ENCODE data around the gene TIAL1. TPM values are rescaled to one million over a fixed set of nuclear protein-coding genes. Genes with fewer than 3 reads are reported as not detected.

TIAL1 gene
- total and polyA plus RNA-seq, 2 experiments from 2014 or later = 92.6 to 131 TPM

- Histone ChIP-seq H4K20me1 (replicated peaks; ENCODE audit: insufficient read depth) (no peaks in the 10 kb centered on the region), H3K4me3 (no peak overlapping the region), H3F3A (replicated peaks; ENCODE audit: low read depth) (no peaks in the 10 kb centered on the region), H2AFZ (0 out of 2 replicates have a peak overlapping the region, but pooled peaks have one; percentile 38), H3K27me3 (ENCODE audit: insufficient read depth) (no peaks in the 10 kb centered on the region), H3K27ac (ENCODE audit: low read depth) (no peak overlapping the region), H3K4me2 (no peak overlapping the region), H3K9me2 (ENCODE audit: insufficient read depth) (no peaks in the 10 kb centered on the region), H3K36me3 (ENCODE audit: insufficient read depth) (no peaks in the 10 kb centered on the region), H3K4me1 (ENCODE audit: insufficient read depth) (no peaks in the 10 kb centered on the region; the same call in 1 of the 2 replicates), H3K79me2 (replicated peaks; ENCODE audit: insufficient read depth) (no peaks in the 10 kb centered on the region)
- Mint-ChIP-seq H3K27ac (no peak overlapping the region), H3K27me3 (ENCODE audit: insufficient read depth, low read depth, poor library complexity) (peaks cover 2% of the 10 kb centered on the region), H3K9me3 (peaks cover 11% of the 10 kb centered on the region; the same call in 2 of the 3 replicates), H3K36me3 (ENCODE audit: low read depth) (no peaks in the 10 kb centered on the region), H3K4me1 (peaks cover 4% of the 10 kb centered on the region; the same call in 2 of the 3 replicates), H3K4me3 (no peak overlapping the region)
- ATAC-seq = no peak
- no peak for DNase-seq (ENCODE audit: low spot score)
- no peak for TF ChIP-seq ZNF462 (CRISPR knock-in tag; IDR thresholded peaks at IDR 0.05)
- TF ChIP-seq REST (IDR thresholded peaks at IDR 0.05; ENCODE audit: unreplicated experiment) = no peak
- no peak for TF ChIP-seq JUNB (IDR thresholded peaks at IDR 0.05; ENCODE audit: unreplicated experiment)
- TF ChIP-seq EZH2phosphoT487 (IDR thresholded peaks at IDR 0.05; ENCODE audit: unreplicated experiment) = no peak
- no peak for TF ChIP-seq CTCF (conservative IDR thresholded peaks at IDR 0.05; ENCODE audit: low read depth in 2 of 2)
- TF ChIP-seq CREB1 (CRISPR knock-in tag; IDR thresholded peaks at IDR 0.05; ENCODE audit: low read depth) = no peak
- TF ChIP-seq POLR2AphosphoS5 (IDR thresholded peaks at IDR 0.05; ENCODE audit: low read depth) = no peak
Observed at GRCh38 chr10:119614686-119615085, 17.9 kb upstream of the TIAL1 start.
